SK-N-SH treated with all-trans-retinoic acid at 6 μM for 48 hours (cell line): ENCODE data around the gene ASAH2.

Experiments used
- ATAC-seq: fragments of 200-7000 bp; cut with Tn5 transposase; 3 replicates; pipeline ENCODE4 v1.9.1; 2020; ENCODE audit warnings: mild to moderate bottlenecking, moderate library complexity
- ARNTL ChIP-seq: fragments of 450-650 bp; formaldehyde crosslinking; IDR thresholded peaks from 2 replicates; pipeline ENCODE4 v1.5.0; 2020; ENCODE audit warnings: low read depth, mild to moderate bottlenecking, moderate library complexity, borderline replicate concordance
- BACH2 ChIP-seq: fragments of 250-450 bp; sonication (Bioruptor Pico); IDR thresholded peaks from 2 replicates; pipeline ENCODE4 v1.9.0; 2021; ENCODE audit warnings: mild to moderate bottlenecking, borderline replicate concordance
- CSDC2 ChIP-seq: fragments of 250-450 bp; sonication (Bioruptor Pico); IDR thresholded peaks from 2 replicates; pipeline ENCODE4 v1.5.0; 2020; ENCODE audit warnings: mild to moderate bottlenecking, moderate library complexity
- CSRNP3 ChIP-seq: fragments of 250-450 bp; sonication (Bioruptor Pico); IDR thresholded peaks from 2 replicates; pipeline ENCODE4 v1.5.1; 2021; ENCODE audit warnings: mild to moderate bottlenecking, moderate library complexity
- ESRRG ChIP-seq: fragments of 250-450 bp; sonication (Bioruptor Pico); IDR thresholded peaks from 2 replicates; pipeline ENCODE4 v1.6.1; 2021; ENCODE audit warnings: mild to moderate bottlenecking
- GLIS3 ChIP-seq: fragments of 250-450 bp; sonication (Bioruptor Pico); IDR thresholded peaks from 2 replicates; pipeline ENCODE4 v1.5.0; 2020; ENCODE audit warnings: mild to moderate bottlenecking, moderate library complexity
- ISL1 ChIP-seq: fragments of 250-450 bp; sonication (Bioruptor Pico); IDR thresholded peaks from 2 replicates; pipeline ENCODE4 v2.1.2; 2022; ENCODE audit warnings: mild to moderate bottlenecking, moderate library complexity
- OSR1 ChIP-seq: fragments of 250-450 bp; sonication (Bioruptor Pico); IDR thresholded peaks from 2 replicates; pipeline ENCODE4 v1.8.0; 2022; ENCODE audit warnings: moderate library complexity, mild to moderate bottlenecking, inconsistent platforms
- POU6F1 ChIP-seq: fragments of 250-450 bp; sonication (Bioruptor Pico); IDR thresholded peaks from 2 replicates; pipeline ENCODE4 v1.8.0; 2021; ENCODE audit warnings: low read depth, mild to moderate bottlenecking, moderate library complexity, borderline replicate concordance
- PPARA ChIP-seq: fragments of 250-450 bp; sonication (Bioruptor Pico); IDR thresholded peaks from 2 replicates; pipeline ENCODE4 v1.5.0; 2020; ENCODE audit warnings: mild to moderate bottlenecking, borderline replicate concordance
- RARB ChIP-seq: fragments of 250-450 bp; sonication (Bioruptor Pico); IDR thresholded peaks from 2 replicates; pipeline ENCODE4 v1.8.0; 2021; ENCODE audit warnings: mild to moderate bottlenecking, moderate library complexity
- SNAI2 ChIP-seq: fragments of 250-450 bp; sonication (Bioruptor Pico); IDR thresholded peaks from 2 replicates; pipeline ENCODE4 v1.5.0; 2020; ENCODE audit warnings: mild to moderate bottlenecking, moderate library complexity
- TCF4 ChIP-seq: fragments of 250-450 bp; sonication (Bioruptor Pico); IDR thresholded peaks from 2 replicates; pipeline ENCODE4 v1.8.0; 2021; ENCODE audit warnings: mild to moderate bottlenecking, moderate library complexity, borderline replicate concordance
- TOX ChIP-seq: fragments of 250-450 bp; sonication (Bioruptor Pico); IDR thresholded peaks from 2 replicates; pipeline ENCODE4 v1.8.0; 2021; ENCODE audit warnings: mild to moderate bottlenecking, moderate library complexity, borderline replicate concordance
- TSHZ2 ChIP-seq: fragments of 250-450 bp; sonication (Bioruptor Pico); IDR thresholded peaks from 2 replicates; pipeline ENCODE4 v1.5.0; 2020; ENCODE audit warnings: mild to moderate bottlenecking, moderate library complexity
- ZC3H10 ChIP-seq: fragments of 250-450 bp; sonication (Bioruptor Pico); IDR thresholded peaks from 2 replicates; pipeline ENCODE4 v1.5.1; 2021; ENCODE audit warnings: mild to moderate bottlenecking, moderate library complexity
- ZFP3 ChIP-seq: fragments of 250-450 bp; sonication (Bioruptor Pico); IDR thresholded peaks from 2 replicates; pipeline ENCODE4 v1.5.0; 2020; ENCODE audit warnings: mild to moderate bottlenecking, moderate library complexity
- ZFP30 ChIP-seq: fragments of 450-650 bp; formaldehyde crosslinking; IDR thresholded peaks from 2 replicates; pipeline ENCODE4 v1.5.0; 2022; ENCODE audit warnings: mild to moderate bottlenecking, moderate library complexity
- ZNF565 ChIP-seq: fragments of 450-650 bp; formaldehyde crosslinking; conservative IDR thresholded peaks from 2 replicates; pipeline ENCODE4 v1.5.0; 2020; ENCODE audit warnings: low read depth, mild to moderate bottlenecking, moderate library complexity
- ZNF70 ChIP-seq: fragments of 450-650 bp; formaldehyde crosslinking; IDR thresholded peaks from 2 replicates; pipeline ENCODE4 v1.5.0; 2020; ENCODE audit warnings: mild to moderate bottlenecking, moderate library complexity
- ZNF8 ChIP-seq: fragments of 450-650 bp; formaldehyde crosslinking; IDR thresholded peaks from 2 replicates; pipeline ENCODE4 v1.5.0; 2020; ENCODE audit warnings: mild to moderate bottlenecking, moderate library complexity
- TF ChIP-seq, protein P1 (sequence below): fragments of 250-450 bp; sonication (Bioruptor Pico); IDR thresholded peaks from 2 replicates; pipeline ENCODE4 v1.8.0; 2020; ENCODE audit warnings: mild to moderate bottlenecking, moderate library complexity, borderline replicate concordance
- TF ChIP-seq, protein P2 (sequence below): fragments of 250-450 bp; sonication (Bioruptor Pico); IDR thresholded peaks from 2 replicates; pipeline ENCODE4 v1.5.1; 2020; ENCODE audit warnings: low read depth, mild to moderate bottlenecking, moderate library complexity

The ASAH2 gene

GRCh38 chr10:50234486-50234885 is 16.8 kb downstream of the ASAH2 start:
- no peak for ATAC-seq
- TF ChIP-seq TOX (CRISPR knock-in tag) (no peak), RARB (CRISPR knock-in tag) (no peak), PPARA (CRISPR knock-in tag) (no peak), BACH2 (CRISPR knock-in tag) (no peak), OSR1 (CRISPR knock-in tag) (no peak), ISL1 (CRISPR knock-in tag) (no peak), ZFP3 (CRISPR knock-in tag) (no peak), ARNTL (CRISPR knock-in tag) (no peak), CSDC2 (CRISPR knock-in tag) (no peak), ZC3H10 (CRISPR knock-in tag) (no peak), ZNF8 (no peak), TCF4 (no peak), ZNF70 (no peak), ZNF565 (CRISPR knock-in tag) (no peak), TSHZ2 (CRISPR knock-in tag) (no peak)
- TF ChIP-seq, protein P1, sequence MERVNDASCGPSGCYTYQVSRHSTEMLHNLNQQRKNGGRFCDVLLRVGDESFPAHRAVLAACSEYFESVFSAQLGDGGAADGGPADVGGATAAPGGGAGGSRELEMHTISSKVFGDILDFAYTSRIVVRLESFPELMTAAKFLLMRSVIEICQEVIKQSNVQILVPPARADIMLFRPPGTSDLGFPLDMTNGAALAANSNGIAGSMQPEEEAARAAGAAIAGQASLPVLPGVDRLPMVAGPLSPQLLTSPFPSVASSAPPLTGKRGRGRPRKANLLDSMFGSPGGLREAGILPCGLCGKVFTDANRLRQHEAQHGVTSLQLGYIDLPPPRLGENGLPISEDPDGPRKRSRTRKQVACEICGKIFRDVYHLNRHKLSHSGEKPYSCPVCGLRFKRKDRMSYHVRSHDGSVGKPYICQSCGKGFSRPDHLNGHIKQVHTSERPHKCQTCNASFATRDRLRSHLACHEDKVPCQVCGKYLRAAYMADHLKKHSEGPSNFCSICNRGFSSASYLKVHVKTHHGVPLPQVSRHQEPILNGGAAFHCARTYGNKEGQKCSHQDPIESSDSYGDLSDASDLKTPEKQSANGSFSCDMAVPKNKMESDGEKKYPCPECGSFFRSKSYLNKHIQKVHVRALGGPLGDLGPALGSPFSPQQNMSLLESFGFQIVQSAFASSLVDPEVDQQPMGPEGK: no peak

DNA sequence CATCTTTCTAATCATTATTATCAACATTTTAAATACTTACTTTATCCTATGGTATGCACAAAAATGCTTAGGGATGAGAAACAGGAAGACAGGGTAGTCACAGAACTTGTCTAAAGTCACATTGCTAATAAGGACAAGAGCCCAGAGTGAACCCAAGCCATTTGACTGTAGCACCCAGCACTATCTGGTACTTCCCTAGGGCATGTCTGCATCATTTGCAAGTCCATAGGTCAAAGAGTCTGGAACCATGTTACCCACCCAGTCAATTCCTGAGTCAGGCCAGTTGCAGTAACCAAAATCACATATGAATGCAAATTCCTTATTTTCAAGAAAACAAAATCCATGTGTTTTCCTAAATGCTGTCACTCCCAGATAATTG is 19.1 kb downstream of the ASAH2 start:
- no peak for ATAC-seq

More for the DNA sequence above, 19.1 kb downstream of the ASAH2 start:
- TF ChIP-seq CSRNP3 (CRISPR knock-in tag): no peak
- TF ChIP-seq ZFP3 (CRISPR knock-in tag): no peak
- TF ChIP-seq BACH2 (CRISPR knock-in tag): no peak
- no peak for TF ChIP-seq ZNF8
- TF ChIP-seq ESRRG (CRISPR knock-in tag): no peak
- no peak for TF ChIP-seq CSDC2 (CRISPR knock-in tag)
- no peak for TF ChIP-seq ZC3H10 (CRISPR knock-in tag)
- TF ChIP-seq TOX (CRISPR knock-in tag): no peak
- TF ChIP-seq, protein P2, sequence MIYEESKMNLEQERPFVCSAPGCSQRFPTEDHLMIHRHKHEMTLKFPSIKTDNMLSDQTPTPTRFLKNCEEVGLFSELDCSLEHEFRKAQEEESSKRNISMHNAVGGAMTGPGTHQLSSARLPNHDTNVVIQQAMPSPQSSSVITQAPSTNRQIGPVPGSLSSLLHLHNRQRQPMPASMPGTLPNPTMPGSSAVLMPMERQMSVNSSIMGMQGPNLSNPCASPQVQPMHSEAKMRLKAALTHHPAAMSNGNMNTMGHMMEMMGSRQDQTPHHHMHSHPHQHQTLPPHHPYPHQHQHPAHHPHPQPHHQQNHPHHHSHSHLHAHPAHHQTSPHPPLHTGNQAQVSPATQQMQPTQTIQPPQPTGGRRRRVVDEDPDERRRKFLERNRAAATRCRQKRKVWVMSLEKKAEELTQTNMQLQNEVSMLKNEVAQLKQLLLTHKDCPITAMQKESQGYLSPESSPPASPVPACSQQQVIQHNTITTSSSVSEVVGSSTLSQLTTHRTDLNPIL (CRISPR knock-in tag): no peak
- no peak for TF ChIP-seq TCF4
- TF ChIP-seq GLIS3 (CRISPR knock-in tag): no peak
- no peak for TF ChIP-seq RARB (CRISPR knock-in tag)
- no peak for TF ChIP-seq POU6F1
- TF ChIP-seq ZNF565 (CRISPR knock-in tag): no peak
- no peak for TF ChIP-seq SNAI2 (CRISPR knock-in tag)
- TF ChIP-seq PPARA (CRISPR knock-in tag): no peak
- no peak for TF ChIP-seq OSR1 (CRISPR knock-in tag)
- no peak for TF ChIP-seq TSHZ2 (CRISPR knock-in tag)
- TF ChIP-seq ARNTL (CRISPR knock-in tag): no peak
- TF ChIP-seq ZFP30 (CRISPR knock-in tag): no peak
